GM19099 (cell line): Measurements from ENCODE around the gene SPAG17.

Experiments
- POLR2A ChIP-seq: IDR thresholded peaks from 3 replicates; pipeline ENCODE4 v1.6.1; 2011; ENCODE audit warnings: low read depth; ENCODE audit not compliant: insufficient read length; ENCODE audit errors: extremely low read depth

The SPAG17 gene

GRCh38 chr1:118013938-118014337 is 171.1 kb downstream of the SPAG17 start:
- no peak for TF ChIP-seq POLR2A

GRCh38 chr1:118013336-118013735 is 171.7 kb downstream of the SPAG17 start:
- no peak for TF ChIP-seq POLR2A

GRCh38 chr1:118012515-118013124 is 172.4 kb downstream of the SPAG17 start:
- no peak for TF ChIP-seq POLR2A

GRCh38 chr1:118008011-118008410 is 177.0 kb downstream of the SPAG17 start:
- TF ChIP-seq POLR2A = no peak

GRCh38 chr1:118007391-118007790 is 177.6 kb downstream of the SPAG17 start:
- no peak for TF ChIP-seq POLR2A

- no peak for TF ChIP-seq POLR2A
These were observed 180.7 kb downstream of the SPAG17 start for GRCh38 chr1:118004312-118004711.

GRCh38 chr1:117985973-117986372 is 199.1 kb downstream of the SPAG17 start:
- TF ChIP-seq POLR2A = no peak

GRCh38 chr1:117985239-117985638 is 199.8 kb downstream of the SPAG17 start:
- no peak for TF ChIP-seq POLR2A

- TF ChIP-seq POLR2A = no peak
These were observed 203.4 kb downstream of the SPAG17 start for GRCh38 chr1:117981455-117982192.

GRCh38 chr1:117976381-117976780 is 208.6 kb downstream of the SPAG17 start:
- TF ChIP-seq POLR2A = no peak

- no peak for TF ChIP-seq POLR2A
These were observed 213.3 kb downstream of the SPAG17 start for GRCh38 chr1:117971777-117972176.

GRCh38 chr1:117970252-117970651 is 214.8 kb downstream of the SPAG17 start:
- TF ChIP-seq POLR2A = no peak

- no peak for TF ChIP-seq POLR2A
These were observed 217.1 kb downstream of the SPAG17 start for GRCh38 chr1:117967881-117968280.

GRCh38 chr1:117967477-117967876 is 217.6 kb downstream of the SPAG17 start:
- TF ChIP-seq POLR2A = no peak

GRCh38 chr1:117964290-117965038 is 220.6 kb downstream of the SPAG17 start:
- no peak for TF ChIP-seq POLR2A

GRCh38 chr1:117959364-117959763 is 225.7 kb downstream of the SPAG17 start:
- no peak for TF ChIP-seq POLR2A
